SK-N-SH (cell line): Measurements from ENCODE around the gene PRDX6.

Experiments used
- CTCF ChIP-seq: fragments of 200-600 bp; sonication (generic); IDR thresholded peaks from 2 replicates; pipeline ENCODE4 v1.6.1; 2017; ENCODE audit warnings: antibody characterized with exemption, mild to moderate bottlenecking, moderate library complexity
- EP300 ChIP-seq, 2 experiments: IDR thresholded peaks; 2 replicates each; pipeline versions ENCODE4 v1.4.0 to v1.6.1; 2012; ENCODE audit warnings: borderline replicate concordance in 1 of 2, low read depth in 1 of 2, low read length in 1 of 2
- FOXJ3 ChIP-seq: sonication (generic); formaldehyde crosslinking; IDR thresholded peaks from 2 replicates; pipeline ENCODE4 v1.5.1; 2020; ENCODE audit warnings: mild to moderate bottlenecking, missing genetic modification reagents
- MAX ChIP-seq: IDR thresholded peaks from 2 replicates; pipeline ENCODE4 v1.4.0; 2012; ENCODE audit warnings: low read depth
- NFIC ChIP-seq: IDR thresholded peaks from 2 replicates; pipeline ENCODE4 v1.4.0; 2012; ENCODE audit warnings: borderline replicate concordance
- SIN3A ChIP-seq: IDR thresholded peaks from 2 replicates; pipeline ENCODE4 v1.6.1; 2012; ENCODE audit warnings: low read depth, mild to moderate bottlenecking, low read length, moderate library complexity, borderline replicate concordance

GRCh38 chr1:173432331-173432730 is 44.8 kb upstream of the PRDX6 start:
- TF ChIP-seq NFIC, result no peak
- TF ChIP-seq CTCF, result no peak
- TF ChIP-seq SIN3A, result no peak
- no peak for TF ChIP-seq MAX
- no peak for TF ChIP-seq FOXJ3 (CRISPR knock-in tag)
- TF ChIP-seq EP300 (IDR thresholded peaks at IDR 0.05; ENCODE audit: borderline replicate concordance in 1 of 2, low read depth in 1 of 2, low read length in 1 of 2), result no peak
